Fibroblast of lung (primary cell): ENCODE data around the gene SLC25A30.

Experiments
- EZH2 ChIP-seq: IDR thresholded peaks from 2 replicates; pipeline ENCODE4 v1.5.1; 2012; ENCODE audit warnings: low read length, control low read depth, mild to moderate bottlenecking; ENCODE audit errors: missing control alignments
- TF ChIP-seq, protein P1 (sequence below), 2 donors: IDR thresholded peaks in 1 of 2; conservative IDR thresholded peaks in 1 of 2; 1 replicate in 1 of 2; 2 replicates in 1 of 2; pipeline ENCODE4 v1.5.1; 2011 to 2012; ENCODE audit warnings: low read length in 2 of 2, control low read depth in 1 of 2, inconsistent platforms in 1 of 2, low read depth in 1 of 2, mild to moderate bottlenecking in 1 of 2

DNA sequence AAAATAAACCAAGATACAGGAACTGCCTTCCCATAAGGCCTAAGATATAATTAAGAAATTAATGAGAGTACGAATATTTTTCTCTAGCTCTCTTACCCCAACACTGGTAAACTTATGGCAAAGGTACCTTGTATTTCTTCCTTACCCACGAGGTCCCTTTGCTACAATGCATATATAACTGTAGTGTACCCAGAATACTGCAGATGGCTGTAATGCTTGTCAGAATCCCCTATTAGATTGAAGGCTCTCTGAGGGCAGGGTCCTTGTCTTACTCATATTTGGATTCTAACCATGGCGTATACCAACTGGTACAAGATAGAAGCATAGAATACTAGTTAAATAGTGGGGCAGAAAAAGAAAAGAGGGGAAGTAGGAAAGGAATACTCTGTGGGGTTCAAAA, 15.1 kb downstream of the SLC25A30 start:
- TF ChIP-seq, protein P1, sequence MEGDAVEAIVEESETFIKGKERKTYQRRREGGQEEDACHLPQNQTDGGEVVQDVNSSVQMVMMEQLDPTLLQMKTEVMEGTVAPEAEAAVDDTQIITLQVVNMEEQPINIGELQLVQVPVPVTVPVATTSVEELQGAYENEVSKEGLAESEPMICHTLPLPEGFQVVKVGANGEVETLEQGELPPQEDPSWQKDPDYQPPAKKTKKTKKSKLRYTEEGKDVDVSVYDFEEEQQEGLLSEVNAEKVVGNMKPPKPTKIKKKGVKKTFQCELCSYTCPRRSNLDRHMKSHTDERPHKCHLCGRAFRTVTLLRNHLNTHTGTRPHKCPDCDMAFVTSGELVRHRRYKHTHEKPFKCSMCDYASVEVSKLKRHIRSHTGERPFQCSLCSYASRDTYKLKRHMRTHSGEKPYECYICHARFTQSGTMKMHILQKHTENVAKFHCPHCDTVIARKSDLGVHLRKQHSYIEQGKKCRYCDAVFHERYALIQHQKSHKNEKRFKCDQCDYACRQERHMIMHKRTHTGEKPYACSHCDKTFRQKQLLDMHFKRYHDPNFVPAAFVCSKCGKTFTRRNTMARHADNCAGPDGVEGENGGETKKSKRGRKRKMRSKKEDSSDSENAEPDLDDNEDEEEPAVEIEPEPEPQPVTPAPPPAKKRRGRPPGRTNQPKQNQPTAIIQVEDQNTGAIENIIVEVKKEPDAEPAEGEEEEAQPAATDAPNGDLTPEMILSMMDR (conservative IDR thresholded peaks at IDR 0.05 in 1 of 2, IDR thresholded peaks at IDR 0.05 in 1 of 2; ENCODE audit: low read depth in 1 of 2, low read length in 2 of 2): no peak
- TF ChIP-seq EZH2: no peak
